NB4 (cell line): ENCODE results near the gene TRIM23.

Experiments used
- MYC ChIP-seq: IDR thresholded peaks from 2 replicates; pipeline ENCODE4 v1.6.1; 2011; ENCODE audit warnings: low read depth, low read length
- TF ChIP-seq, protein P1 (sequence below): IDR thresholded peaks from one replicate; pipeline ENCODE4 v1.5.1; 2012; ENCODE audit warnings: low read depth, low read length

DNA sequence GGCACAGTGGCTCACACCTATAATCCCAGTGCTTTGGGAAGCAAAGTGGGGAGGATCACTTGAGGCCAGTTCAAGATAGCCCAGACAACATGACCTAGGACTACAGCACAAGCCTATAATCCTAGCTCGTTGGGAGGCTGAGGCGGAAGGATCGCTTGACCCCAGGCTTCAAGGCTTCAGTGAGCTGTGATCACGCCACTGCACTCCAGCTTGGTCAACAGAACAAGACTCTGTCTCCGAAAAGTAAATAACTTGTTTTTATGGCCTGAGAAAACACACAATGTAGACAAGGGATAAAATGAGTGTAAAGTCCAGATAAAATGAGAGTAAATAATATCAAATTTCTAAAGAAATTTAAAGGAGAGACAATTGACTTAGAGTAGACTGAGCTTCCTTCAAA, 27.0 kb upstream of the TRIM23 start:
- TF ChIP-seq, protein P1, sequence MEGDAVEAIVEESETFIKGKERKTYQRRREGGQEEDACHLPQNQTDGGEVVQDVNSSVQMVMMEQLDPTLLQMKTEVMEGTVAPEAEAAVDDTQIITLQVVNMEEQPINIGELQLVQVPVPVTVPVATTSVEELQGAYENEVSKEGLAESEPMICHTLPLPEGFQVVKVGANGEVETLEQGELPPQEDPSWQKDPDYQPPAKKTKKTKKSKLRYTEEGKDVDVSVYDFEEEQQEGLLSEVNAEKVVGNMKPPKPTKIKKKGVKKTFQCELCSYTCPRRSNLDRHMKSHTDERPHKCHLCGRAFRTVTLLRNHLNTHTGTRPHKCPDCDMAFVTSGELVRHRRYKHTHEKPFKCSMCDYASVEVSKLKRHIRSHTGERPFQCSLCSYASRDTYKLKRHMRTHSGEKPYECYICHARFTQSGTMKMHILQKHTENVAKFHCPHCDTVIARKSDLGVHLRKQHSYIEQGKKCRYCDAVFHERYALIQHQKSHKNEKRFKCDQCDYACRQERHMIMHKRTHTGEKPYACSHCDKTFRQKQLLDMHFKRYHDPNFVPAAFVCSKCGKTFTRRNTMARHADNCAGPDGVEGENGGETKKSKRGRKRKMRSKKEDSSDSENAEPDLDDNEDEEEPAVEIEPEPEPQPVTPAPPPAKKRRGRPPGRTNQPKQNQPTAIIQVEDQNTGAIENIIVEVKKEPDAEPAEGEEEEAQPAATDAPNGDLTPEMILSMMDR, result no peak
- no peak for TF ChIP-seq MYC
